ENCODE data around the gene CAMTA1. TPM values are rescaled to one million over a fixed set of nuclear protein-coding genes. Genes with fewer than 3 reads are reported as not detected.

CAMTA1 gene
- total RNA-seq, 2 experiments from 2014 or later = 39.3 to 48.8 TPM

GRCh38 chr1:6935361-6935883 is 150.2 kb downstream of the CAMTA1 start:
- DNase-seq = no peak
- Mint-ChIP-seq H3K4me1 (no peaks in the 10 kb centered on the region), H3K27me3 (peaks cover 4% of the 10 kb centered on the region), H3K4me3 (no peak overlapping the region), H3K27ac (no peak overlapping the region), H3K9me3 (no peaks in the 10 kb centered on the region), H3K36me3 (ENCODE audit: low read depth) (no peaks in the 10 kb centered on the region)
- ChIA-PET POLR2A (no interaction called here), CTCF (no interaction called here)

DNA sequence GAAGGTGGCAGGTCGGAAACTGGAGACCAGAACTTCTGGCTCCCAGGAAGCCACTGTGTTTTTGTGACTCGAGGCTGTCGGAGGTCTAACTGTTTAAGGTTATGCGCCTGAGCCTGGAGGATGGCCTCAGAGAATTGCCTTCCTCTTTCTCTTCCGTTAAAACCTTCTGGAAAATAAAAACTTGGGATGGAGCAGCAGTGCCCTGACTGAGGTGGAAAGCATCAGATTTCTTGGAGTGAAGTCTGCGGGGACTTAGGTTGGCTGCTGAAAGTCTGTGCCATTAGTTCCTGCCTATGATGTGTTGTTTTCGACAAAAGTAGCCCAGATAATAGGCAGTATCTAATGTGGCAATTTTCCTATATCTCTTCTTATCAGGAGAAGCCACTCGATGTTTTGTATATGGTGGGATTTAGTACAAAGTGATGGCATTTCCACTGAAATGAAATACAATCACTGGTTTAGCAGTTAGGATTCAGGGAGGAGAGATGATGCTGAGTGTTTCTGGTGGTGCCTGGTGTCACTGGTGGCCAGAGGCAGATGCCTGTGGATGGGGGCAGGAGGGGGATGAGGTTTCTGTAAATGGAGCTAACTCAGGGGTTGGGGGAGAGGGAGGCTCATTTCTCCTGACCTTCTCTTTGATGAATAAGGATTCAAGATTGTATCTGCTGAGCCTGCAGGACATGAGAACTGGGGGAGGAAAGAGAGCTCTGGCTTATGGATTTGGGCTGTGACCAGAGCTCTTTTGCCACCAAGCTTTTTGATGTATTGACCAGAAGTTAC is 150.8 kb downstream of the CAMTA1 start:
- no peak overlapping the region for H3K27ac Mint-ChIP-seq
- H3K9me3 Mint-ChIP-seq = no peaks in the 10 kb centered on the region
- DNase-seq = no peak
- H3K36me3 Mint-ChIP-seq (ENCODE audit: low read depth) = no peaks in the 10 kb centered on the region
- ChIA-PET POLR2A (no interaction called here), CTCF (no interaction called here)
- peaks cover 4% of the 10 kb centered on the region for H3K27me3 Mint-ChIP-seq
- H3K4me3 Mint-ChIP-seq = no peak overlapping the region
- no peaks in the 10 kb centered on the region for H3K4me1 Mint-ChIP-seq

DNA sequence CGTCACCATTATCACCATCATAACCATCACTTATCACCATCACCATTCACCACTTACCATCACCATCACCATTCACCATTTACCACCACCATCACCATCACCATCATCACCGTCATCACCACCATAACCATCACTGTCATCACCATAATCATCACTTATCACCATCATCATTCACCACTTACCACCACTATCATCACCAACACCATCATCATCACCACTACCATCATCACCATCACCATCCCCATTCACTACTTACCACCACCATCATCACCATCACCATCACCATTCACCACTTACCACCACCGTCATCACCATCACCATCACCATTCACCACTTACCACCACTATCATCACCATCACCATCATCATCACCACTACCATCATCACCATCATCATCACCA is 151.8 kb downstream of the CAMTA1 start:
- no peaks in the 10 kb centered on the region for H3K4me1 Mint-ChIP-seq
- H3K27me3 Mint-ChIP-seq = peaks cover 4% of the 10 kb centered on the region
- no peak for DNase-seq
- no peak overlapping the region for H3K27ac Mint-ChIP-seq
- CTCF ChIA-PET = no interaction called here
- H3K9me3 Mint-ChIP-seq = no peaks in the 10 kb centered on the region
- no peaks in the 10 kb centered on the region for H3K36me3 Mint-ChIP-seq (ENCODE audit: low read depth)
- POLR2A ChIA-PET = no interaction called here
- no peak overlapping the region for H3K4me3 Mint-ChIP-seq

GRCh38 chr1:6939363-6939762 is 154.1 kb downstream of the CAMTA1 start:
- Mint-ChIP-seq H3K36me3 (ENCODE audit: low read depth) (no peaks in the 10 kb centered on the region), H3K4me3 (no peak overlapping the region), H3K27ac (no peak overlapping the region), H3K27me3 (peaks cover 4% of the 10 kb centered on the region), H3K9me3 (no peaks in the 10 kb centered on the region), H3K4me1 (no peaks in the 10 kb centered on the region)
- ChIA-PET CTCF (no interaction called here), POLR2A (no interaction called here)
- no peak for DNase-seq

GRCh38 chr1:6941786-6942185 is 156.5 kb downstream of the CAMTA1 start:
- H3K4me3 Mint-ChIP-seq = no peak overlapping the region
- no peaks in the 10 kb centered on the region for H3K36me3 Mint-ChIP-seq (ENCODE audit: low read depth)
- no peak overlapping the region for H3K27ac Mint-ChIP-seq
- H3K9me3 Mint-ChIP-seq = no peaks in the 10 kb centered on the region
- ChIA-PET POLR2A (no interaction called here), CTCF (no interaction called here)
- no peak for DNase-seq
- H3K27me3 Mint-ChIP-seq = no peaks in the 10 kb centered on the region
- H3K4me1 Mint-ChIP-seq = no peaks in the 10 kb centered on the region

DNA sequence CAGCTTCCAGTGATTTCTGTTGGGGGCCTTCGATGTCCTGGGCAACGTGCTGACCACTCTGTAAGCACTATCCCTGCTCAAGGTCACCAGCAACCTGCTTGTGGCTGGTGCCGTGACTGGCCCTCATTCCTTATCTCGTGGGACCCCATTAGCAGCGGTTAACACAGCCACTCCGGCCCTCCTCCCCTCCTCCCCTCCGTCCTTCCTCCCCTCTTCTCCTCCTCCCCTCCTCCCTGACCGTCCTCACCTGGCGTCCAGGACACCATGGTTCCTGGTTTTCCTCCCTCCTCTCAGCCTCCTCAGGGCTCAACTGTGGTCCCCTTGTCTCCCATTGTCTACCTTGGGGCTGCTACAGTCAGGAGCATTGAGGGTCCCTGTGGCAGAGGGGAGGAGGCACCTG is 157.7 kb downstream of the CAMTA1 start:
- no peaks in the 10 kb centered on the region for H3K36me3 Mint-ChIP-seq (ENCODE audit: low read depth)
- no peaks in the 10 kb centered on the region for H3K9me3 Mint-ChIP-seq
- POLR2A ChIA-PET = no interaction called here
- no peak overlapping the region for H3K27ac Mint-ChIP-seq
- no peak for DNase-seq
- CTCF ChIA-PET = no interaction called here
- H3K27me3 Mint-ChIP-seq = no peaks in the 10 kb centered on the region
- H3K4me1 Mint-ChIP-seq = no peaks in the 10 kb centered on the region
- no peak overlapping the region for H3K4me3 Mint-ChIP-seq

GRCh38 chr1:6944434-6944833 is 159.2 kb downstream of the CAMTA1 start:
- ChIA-PET POLR2A (no interaction called here), CTCF (no interaction called here)

GRCh38 chr1:6947952-6948351 is 162.7 kb downstream of the CAMTA1 start:
- DNase-seq = no peak
- no peaks in the 10 kb centered on the region for H3K4me1 Mint-ChIP-seq
- no peak overlapping the region for H3K27ac Mint-ChIP-seq
- H3K36me3 Mint-ChIP-seq (ENCODE audit: low read depth) = no peaks in the 10 kb centered on the region
- no peaks in the 10 kb centered on the region for H3K9me3 Mint-ChIP-seq
- no peaks in the 10 kb centered on the region for H3K27me3 Mint-ChIP-seq
- H3K4me3 Mint-ChIP-seq = no peak overlapping the region
- CTCF ChIA-PET = no interaction called here
- POLR2A ChIA-PET = no interaction called here

More at GRCh38 chr1:6944434-6944833, 159.2 kb downstream of the CAMTA1 start:
- Mint-ChIP-seq H3K36me3 (ENCODE audit: low read depth) (no peaks in the 10 kb centered on the region), H3K27me3 (no peaks in the 10 kb centered on the region), H3K27ac (no peak overlapping the region), H3K4me3 (no peak overlapping the region), H3K4me1 (no peaks in the 10 kb centered on the region), H3K9me3 (no peaks in the 10 kb centered on the region)
- DNase-seq = no peak

GRCh38 chr1:6948416-6948815 is 163.2 kb downstream of the CAMTA1 start:
- Mint-ChIP-seq H3K27me3 (no peaks in the 10 kb centered on the region), H3K36me3 (ENCODE audit: low read depth) (no peaks in the 10 kb centered on the region), H3K4me1 (no peaks in the 10 kb centered on the region), H3K27ac (no peak overlapping the region), H3K9me3 (no peaks in the 10 kb centered on the region), H3K4me3 (no peak overlapping the region)
- POLR2A ChIA-PET = no interaction called here
- DNase-seq = no peak
- CTCF ChIA-PET = no interaction called here

DNA sequence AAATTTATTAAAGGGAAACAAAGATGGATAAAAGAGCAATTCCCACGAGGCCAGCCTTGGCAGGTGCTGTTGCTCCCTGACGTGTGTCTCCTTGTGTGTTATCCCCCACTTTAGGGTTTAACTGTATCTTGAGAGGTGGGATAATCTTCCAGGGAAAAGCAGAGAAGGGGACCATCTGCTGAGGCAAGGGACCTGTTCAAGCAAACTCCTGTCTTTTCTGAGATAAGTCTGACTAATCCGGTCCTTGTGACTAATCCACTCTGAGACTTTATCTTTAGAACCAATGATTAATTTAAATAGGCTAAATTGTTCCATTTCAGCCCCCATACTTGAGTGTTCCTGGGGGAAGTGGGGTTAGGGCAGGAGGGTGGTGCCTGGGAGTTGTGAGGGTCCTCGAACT is 163.6 kb downstream of the CAMTA1 start:
- POLR2A ChIA-PET = interaction anchor here (0.6 kb wide), 1 partner anchor 61 kb away, joined by 3 read pairs; no protein-coding TSS in a partner anchor
- CTCF ChIA-PET = no interaction called here
- H3K27ac Mint-ChIP-seq = no peak overlapping the region
- H3K9me3 Mint-ChIP-seq = no peaks in the 10 kb centered on the region
- H3K36me3 Mint-ChIP-seq (ENCODE audit: low read depth) = no peaks in the 10 kb centered on the region
- no peak overlapping the region for H3K4me3 Mint-ChIP-seq
- no peaks in the 10 kb centered on the region for H3K27me3 Mint-ChIP-seq
- DNase-seq = no peak
- no peaks in the 10 kb centered on the region for H3K4me1 Mint-ChIP-seq

- no peak overlapping the region for H3K4me3 Mint-ChIP-seq
- ChIA-PET POLR2A (no interaction called here), CTCF (no interaction called here)
- no peaks in the 10 kb centered on the region for H3K27me3 Mint-ChIP-seq
- no peaks in the 10 kb centered on the region for H3K36me3 Mint-ChIP-seq (ENCODE audit: low read depth)
- H3K27ac Mint-ChIP-seq = no peak overlapping the region
- no peaks in the 10 kb centered on the region for H3K4me1 Mint-ChIP-seq
- H3K9me3 Mint-ChIP-seq = no peaks in the 10 kb centered on the region
- no peak for DNase-seq
Observed at GRCh38 chr1:6950001-6950765, 164.9 kb downstream of the CAMTA1 start.

DNA sequence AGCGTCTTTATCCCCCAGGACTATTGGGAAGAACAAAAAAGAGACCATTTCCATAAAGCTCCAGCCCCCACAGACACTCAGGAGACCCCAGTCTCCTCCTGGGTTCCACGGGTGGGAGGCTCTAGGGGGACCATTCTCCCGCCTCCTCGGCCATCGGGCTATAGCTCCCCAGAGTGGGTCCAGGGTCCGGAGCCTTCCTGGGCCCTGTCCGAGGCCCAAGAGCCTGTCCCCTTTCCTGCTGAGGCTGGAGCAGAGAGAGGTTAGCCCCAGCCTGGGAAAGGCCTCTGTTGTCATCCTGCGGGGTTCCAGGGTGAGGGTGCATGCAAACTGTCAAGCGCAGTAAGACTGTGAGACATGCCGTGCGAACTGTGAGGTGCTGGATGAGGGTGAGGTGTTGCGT is 166.3 kb downstream of the CAMTA1 start:
- Mint-ChIP-seq H3K27me3 (no peaks in the 10 kb centered on the region), H3K36me3 (ENCODE audit: low read depth) (no peaks in the 10 kb centered on the region), H3K27ac (no peak overlapping the region), H3K9me3 (no peaks in the 10 kb centered on the region), H3K4me3 (no peak overlapping the region), H3K4me1 (no peaks in the 10 kb centered on the region)
- DNase-seq = no peak
- POLR2A ChIA-PET = no interaction called here
- CTCF ChIA-PET = no interaction called here

- H3K4me3 Mint-ChIP-seq = no peak overlapping the region
- H3K27ac Mint-ChIP-seq = no peak overlapping the region
- H3K27me3 Mint-ChIP-seq = no peaks in the 10 kb centered on the region
- no peaks in the 10 kb centered on the region for H3K9me3 Mint-ChIP-seq
- CTCF ChIA-PET = no interaction called here
- no peak for DNase-seq
- POLR2A ChIA-PET = no interaction called here
- no peaks in the 10 kb centered on the region for H3K36me3 Mint-ChIP-seq (ENCODE audit: low read depth)
- H3K4me1 Mint-ChIP-seq = no peaks in the 10 kb centered on the region
Observed at GRCh38 chr1:6953216-6953615, 168.0 kb downstream of the CAMTA1 start.
